Uterus (tissue), 2 donors: Measurements from ENCODE around the gene LPCAT2.

Experiments used
- POLR2A ChIP-seq, 2 donors: fragments of 450-650 bp; IDR thresholded peaks; one replicate each; pipeline ENCODE4 v1.6.1; 2016; ENCODE audit warnings: antibody characterized with exemption in 2 of 2, mild to moderate bottlenecking in 1 of 2, moderate library complexity in 1 of 2
- TF ChIP-seq, protein P1 (sequence below), 4 experiments: fragments of 200-600 bp in 2 of 4; fragments of 450-650 bp in 2 of 4; sonication (generic) in 2 of 4; IDR thresholded peaks; one replicate each; pipeline ENCODE4 v1.5.1; 2016 to 2019; ENCODE audit warnings: antibody characterized with exemption in 4 of 4, mild to moderate bottlenecking in 2 of 4, moderate library complexity in 1 of 4

GRCh38 chr16:55521792-55522191, 12.9 kb downstream of the LPCAT2 start:
- no peak for TF ChIP-seq POLR2A (IDR thresholded peaks at IDR 0.05)
- TF ChIP-seq, protein P1, sequence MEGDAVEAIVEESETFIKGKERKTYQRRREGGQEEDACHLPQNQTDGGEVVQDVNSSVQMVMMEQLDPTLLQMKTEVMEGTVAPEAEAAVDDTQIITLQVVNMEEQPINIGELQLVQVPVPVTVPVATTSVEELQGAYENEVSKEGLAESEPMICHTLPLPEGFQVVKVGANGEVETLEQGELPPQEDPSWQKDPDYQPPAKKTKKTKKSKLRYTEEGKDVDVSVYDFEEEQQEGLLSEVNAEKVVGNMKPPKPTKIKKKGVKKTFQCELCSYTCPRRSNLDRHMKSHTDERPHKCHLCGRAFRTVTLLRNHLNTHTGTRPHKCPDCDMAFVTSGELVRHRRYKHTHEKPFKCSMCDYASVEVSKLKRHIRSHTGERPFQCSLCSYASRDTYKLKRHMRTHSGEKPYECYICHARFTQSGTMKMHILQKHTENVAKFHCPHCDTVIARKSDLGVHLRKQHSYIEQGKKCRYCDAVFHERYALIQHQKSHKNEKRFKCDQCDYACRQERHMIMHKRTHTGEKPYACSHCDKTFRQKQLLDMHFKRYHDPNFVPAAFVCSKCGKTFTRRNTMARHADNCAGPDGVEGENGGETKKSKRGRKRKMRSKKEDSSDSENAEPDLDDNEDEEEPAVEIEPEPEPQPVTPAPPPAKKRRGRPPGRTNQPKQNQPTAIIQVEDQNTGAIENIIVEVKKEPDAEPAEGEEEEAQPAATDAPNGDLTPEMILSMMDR (IDR thresholded peaks at IDR 0.05) = no peak
